ENCODE measurements around the gene CEP44.
"Not testable (repeated sequence)": the region's sequence is repeated elsewhere in the genome, so short reads cannot be mapped to it uniquely, and the experiment has no call there.

Gene CEP44, protein sequence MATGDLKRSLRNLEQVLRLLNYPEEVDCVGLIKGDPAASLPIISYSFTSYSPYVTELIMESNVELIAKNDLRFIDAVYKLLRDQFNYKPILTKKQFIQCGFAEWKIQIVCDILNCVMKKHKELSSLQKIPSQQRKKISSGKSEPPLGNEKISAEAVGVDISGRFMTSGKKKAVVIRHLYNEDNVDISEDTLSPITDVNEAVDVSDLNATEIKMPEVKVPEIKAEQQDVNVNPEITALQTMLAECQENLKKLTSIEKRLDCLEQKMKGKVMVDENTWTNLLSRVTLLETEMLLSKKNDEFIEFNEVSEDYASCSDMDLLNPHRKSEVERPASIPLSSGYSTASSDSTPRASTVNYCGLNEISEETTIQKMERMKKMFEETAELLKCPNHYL

DNA sequence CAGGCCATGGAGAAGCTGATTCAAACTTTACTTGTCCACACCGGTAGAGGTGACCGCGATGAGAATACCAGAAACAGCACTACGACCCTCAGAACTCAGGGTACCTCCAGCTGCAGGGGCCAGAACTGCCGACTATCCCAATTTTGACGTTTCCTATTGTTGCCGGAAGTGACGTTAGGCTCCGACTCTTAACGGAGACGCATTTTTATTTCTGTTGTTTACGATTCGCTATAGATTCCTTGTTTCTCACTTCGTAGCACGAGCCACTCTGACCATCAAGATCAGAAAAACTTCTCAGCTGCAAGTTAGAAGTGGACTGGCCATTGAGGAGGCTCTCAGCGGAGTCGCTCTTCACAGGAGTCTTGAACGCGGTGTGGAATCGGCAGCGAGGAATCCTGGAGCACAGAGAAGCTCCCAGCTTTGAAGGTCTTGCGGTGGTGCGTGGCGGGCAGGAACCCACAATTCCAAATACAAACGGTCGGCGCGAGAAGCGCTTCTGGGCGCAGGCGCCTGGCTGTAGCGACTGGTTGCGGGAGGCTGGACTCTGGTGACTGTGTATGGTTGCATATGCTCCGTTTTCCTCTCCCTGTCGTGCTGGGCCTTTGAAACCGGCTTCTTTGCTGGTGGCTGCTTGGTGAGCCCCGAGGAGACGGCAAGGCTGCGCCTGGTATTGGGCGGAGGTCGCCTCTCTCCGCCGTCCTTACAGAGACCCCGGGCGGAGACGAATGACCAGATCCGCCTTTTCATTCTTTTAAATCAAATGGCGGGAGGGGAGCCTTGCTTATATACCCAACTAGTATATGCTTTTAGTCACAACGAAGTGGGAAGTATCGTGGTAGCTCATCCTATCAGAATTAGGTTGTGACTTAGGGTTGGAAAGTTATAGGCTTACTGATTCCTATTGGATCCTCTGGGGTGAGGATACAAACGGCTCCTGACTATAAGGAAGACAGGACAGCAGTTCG is at the start of gene CEP44, which contains the start of gene FBXO8:
Gene CEP44, plus strand, starts transcription at position 405 of the 965 bp plus-strand sequence. CDS start 15,211 bp downstream, outside the sequence.
Gene FBXO8, minus strand, starts transcription at position 161 of the 965 bp plus-strand sequence. CDS start 20,575 bp downstream, outside the sequence.
- no peak for DNase-seq

DNA sequence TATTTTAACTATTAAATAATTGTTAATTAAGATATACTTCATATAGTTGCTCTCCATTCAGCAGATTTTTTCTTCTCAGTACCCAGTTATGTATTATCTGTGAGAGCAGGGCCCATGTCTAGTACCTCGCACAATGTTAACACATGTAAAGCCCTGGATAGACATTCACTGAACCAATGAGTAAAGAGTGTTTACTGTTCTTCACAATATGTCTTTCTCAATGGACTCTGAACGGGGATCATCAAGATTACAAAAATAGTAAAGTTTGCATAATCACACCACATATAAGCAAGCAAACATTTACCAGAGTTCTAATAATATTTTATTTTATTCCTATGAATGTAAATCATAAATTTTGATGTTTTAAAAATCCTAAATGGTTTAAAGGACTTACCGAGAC is 47.4 kb upstream of the CEP44 start:
- no peak for DNase-seq

DNA sequence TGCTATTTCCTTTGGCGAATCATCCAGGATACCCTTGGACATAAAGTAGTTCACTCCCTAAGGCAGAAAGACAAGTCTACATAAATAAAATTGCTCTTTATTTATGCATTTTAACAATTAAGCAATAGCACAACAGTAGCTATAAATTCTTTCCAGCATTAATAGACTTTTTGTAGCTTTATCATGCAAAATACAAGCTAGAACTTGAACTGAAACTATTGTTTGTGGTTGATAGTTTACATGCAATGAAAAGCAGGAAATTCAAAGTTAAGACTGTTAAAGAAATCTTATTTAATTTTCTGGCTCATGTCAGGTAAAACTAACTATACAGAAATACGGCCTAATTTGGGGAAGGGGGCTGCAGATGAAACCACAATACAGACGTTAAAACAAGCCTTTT is 42.5 kb upstream of the CEP44 start:
- no peak for DNase-seq

DNA sequence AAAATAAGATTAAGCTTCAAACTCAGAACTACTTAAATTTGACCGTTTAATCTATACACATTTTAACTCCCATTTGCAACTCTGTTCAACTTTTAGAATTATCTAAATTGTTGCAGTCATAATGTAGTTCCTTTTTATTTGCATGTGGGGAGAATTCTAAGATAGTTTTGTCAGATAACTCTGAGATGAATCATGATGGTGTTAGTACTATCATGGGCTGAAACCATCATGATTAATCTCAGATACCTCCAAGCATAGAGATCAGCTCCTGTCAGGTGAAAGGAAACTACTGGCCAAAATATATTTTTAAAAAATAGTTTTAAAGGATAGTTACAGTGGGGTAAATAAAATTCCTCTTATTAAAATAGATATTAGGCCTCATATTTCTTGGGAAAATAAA is 39.3 kb upstream of the CEP44 start:
- no peak for DNase-seq

DNA sequence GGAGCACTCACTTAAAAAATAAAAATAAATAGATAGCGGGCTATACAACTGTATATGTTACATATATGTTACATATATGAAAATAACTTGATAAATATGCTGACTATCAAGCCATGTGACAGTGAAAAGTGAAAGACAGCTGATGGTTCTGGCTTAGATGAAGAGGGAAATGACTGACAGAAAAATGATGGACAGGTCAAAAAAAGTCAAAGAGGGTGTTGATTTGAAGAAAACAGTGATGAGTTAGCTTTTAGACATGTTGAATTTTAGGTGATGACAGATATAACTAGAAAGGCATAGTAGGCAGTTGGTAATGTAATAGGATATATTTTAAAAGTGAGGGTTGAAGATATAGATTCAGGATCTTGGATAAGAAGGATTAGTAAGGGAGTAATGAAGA is 38.0 kb upstream of the CEP44 start:
- DNase-seq, result no peak

DNA sequence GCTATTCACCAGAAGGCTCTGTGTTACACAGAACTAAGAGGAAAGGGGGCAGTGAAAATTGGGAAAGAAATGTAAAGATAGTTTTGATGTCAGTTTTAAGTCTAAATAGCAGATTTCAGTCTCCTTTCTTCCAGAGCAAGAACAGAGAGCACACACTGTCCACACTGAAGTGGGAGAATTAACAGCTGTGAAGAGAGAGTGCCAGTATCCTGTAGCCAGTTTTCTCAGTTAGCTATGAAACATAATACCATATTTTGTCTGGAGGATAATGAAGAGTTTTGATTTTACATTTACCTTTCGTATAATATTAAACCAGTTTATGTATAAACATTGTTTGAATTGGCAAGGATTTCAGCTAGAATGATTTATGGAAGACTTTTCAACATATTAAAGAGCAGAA is 35.3 kb upstream of the CEP44 start:
- DNase-seq, result no peak

DNA sequence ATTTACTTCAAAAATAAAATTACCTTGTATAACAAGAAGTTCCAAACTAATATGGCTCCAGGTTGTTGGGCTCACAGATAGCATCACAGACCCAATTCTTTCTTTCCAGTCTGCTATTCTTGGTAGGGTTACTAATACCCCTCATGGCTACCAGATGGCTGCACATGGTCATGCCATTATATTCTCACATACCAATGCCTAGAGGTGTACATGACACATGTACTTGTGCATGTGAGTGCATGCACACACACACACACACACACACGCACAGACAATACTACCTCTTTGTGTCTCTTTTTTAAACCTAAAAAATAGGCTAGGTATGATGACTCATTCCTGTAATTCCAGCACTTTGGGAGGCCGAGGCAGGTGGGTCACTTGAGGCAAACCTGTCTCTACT is 31.3 kb upstream of the CEP44 start:
- no peak for DNase-seq

DNA sequence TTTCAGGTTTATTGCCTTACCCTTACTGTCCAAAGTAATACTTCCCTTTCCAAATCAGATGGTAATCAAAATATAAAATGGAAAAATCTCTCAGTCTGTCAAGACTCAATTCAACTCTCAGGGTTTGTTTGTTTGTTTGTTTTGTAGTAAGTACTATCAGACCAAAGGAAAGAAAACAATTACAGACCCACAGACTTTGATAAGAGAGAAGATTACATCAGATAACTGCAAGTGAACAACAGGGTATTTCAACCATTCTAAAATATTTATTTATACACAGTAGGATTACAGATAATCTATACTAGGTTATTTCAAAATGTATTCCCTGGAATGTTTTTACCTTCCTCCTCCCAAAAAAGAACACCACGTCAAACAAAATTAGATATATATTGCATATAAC is 29.1 kb upstream of the CEP44 start:
- no peak for DNase-seq

DNA sequence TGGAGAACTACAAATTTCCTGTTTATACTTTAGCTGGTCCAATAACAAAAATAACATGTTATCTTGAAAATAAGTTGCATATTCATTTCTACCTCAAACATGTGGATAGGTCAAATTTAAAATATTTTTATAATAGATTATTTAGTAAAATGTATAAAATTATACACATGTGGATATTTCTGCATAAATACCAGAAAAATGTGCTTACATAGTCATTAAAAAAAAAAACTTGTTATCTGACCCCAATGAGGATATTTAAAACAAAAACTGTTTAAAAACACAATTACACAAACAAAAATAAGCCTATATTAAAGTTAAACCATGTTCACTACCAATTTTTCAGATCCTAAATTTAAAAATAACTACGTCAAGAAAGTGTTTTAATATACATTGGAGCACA is 28.3 kb upstream of the CEP44 start:
- no peak for DNase-seq

DNA sequence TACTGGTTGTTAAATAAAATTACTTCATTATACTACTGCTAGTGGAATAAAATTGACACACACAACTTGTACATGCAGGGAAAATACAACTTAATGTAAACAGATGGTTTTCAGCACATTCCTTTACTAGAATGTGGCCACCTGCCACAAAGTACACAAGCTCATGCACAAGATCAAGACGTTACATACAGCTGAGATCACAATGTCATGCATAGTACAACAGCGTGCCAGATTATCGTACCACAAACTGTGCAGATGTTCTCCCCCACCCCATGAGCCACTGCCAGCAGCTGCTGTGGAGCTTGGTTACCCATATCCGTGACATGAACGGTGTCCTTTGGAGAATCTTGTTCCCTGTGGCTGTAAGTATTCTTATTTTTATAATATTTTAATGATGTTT is 27.9 kb upstream of the CEP44 start:
- no peak for DNase-seq

DNA sequence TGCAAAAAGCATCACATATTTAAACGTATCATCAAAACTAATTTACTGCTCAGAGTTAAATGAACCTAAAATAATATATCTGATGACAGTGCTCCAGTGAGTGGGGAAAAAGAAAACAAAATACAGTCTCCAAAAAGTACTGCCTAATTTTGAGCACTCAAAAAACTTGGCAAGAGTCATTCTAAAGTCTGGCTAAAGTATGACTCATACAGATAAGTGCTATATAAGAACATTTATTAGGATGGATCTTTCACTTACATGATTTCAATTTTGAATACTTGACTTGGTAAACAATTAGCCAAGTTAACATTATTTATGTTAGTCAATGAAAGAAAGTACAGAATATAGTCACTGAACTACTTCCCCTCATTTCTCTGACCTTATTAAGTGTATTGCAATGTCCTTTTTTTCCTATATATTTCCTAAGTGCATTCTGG is 27.4 kb upstream of the CEP44 start:
- DNase-seq, result no peak

DNA sequence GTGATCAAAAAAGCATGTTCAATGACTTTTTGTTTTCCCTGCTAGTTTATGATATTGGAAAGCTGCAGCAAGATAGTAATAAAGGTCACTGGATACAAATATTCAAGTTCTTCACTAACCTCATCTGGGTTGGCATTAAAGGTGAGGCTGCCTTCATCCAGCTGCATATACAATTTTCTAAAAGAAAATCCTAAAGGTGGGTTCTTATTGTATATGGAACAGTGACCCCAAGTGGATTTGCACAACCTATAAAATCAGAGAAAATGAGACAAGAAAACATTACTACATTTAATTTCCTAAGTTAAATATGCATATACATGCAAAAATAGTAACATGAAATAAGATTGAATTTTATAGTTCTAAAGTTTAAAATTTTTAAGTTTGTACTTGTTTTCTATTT is 24.1 kb upstream of the CEP44 start:
- peak; percentile 74 for DNase-seq

DNA sequence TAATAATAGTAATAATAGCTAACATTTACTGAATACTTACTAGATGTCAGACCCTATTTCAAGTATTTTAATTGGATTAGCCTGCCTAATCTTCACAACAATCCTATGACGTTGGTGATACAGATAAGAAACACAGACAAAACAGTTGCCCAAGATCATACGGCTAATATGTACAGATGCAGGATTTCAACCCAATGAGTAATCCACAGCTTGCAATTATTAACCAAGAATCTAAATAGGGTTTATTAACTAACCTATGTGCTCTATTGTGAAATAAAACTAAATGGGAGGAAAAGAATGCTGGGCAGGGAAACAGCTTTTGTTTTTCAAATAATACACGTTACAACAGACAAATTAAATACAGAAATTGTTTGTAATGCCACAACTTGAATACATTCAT is 23.6 kb upstream of the CEP44 start:
- no peak for DNase-seq

DNA sequence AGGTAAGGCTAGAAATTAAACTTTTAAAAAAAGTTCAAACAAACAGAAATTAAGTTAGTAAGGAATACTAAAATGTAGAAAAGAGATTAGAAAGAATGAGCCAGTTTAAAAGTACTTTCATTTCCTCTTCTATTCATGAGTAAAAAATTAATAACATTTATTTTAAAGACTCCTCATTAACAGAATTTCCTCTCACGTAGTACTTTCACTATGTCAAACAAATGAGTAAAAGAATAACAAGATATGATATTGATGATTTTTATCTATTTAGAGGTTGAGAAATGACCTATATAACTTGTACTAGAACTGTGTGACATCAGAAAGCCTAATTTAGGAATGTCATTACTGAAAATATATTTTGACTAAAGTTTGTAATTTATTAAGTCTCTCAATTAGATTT is 22.3 kb upstream of the CEP44 start:
- DNase-seq, result not testable (repeated sequence)

DNA sequence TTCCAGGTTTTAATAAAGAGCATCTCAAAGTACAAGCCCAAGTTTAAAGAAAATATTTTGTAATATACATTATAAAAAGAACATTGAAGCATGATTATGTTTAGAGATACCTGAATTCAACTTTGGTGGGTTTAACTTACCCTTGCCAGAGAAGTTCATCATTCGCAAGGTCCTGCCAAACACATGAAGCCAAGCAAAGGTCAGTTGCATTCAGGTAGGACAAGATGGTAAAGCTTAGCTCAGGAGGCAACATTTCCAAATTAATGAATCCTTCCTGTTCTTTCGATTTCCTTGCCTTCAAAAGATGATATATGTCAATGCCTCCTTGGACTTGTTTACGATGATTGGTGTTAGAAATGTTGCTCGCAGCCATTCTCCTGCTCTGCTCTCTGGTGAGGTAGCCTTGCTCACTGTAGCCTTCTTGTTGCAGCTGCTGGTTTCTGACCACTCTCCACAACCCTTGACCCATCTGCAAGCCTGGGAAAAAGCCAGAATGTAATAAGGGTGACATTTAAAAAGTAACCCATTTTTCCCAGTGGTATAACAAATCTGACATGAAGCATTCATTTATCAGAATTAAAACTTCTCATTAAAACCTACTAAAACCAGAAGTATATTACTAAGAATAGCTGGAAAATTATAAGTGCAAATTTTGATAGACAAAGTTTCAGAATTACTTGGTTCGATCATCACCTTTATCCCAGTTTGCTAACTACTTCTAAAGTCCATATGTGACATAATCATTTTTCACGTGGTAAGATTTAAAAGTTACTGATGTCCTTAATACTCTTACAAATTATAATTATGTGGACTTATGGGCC is 20.9 kb upstream of the CEP44 start:
- no peak for DNase-seq

DNA sequence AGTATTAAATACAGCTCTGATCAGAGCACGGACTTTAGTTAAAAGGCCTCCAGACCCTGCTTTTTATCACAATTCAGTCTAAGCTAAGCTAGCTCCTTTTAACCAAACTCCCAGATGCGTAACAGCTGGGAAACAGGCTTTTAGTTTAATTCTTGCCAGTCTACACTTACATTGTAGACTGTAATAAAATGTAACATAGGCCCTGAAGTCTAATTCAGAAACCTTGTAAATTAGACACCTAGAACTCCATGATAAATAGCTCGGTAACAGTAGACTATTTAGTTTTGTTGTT is 20.3 kb upstream of the CEP44 start:
- no peak for DNase-seq

DNA sequence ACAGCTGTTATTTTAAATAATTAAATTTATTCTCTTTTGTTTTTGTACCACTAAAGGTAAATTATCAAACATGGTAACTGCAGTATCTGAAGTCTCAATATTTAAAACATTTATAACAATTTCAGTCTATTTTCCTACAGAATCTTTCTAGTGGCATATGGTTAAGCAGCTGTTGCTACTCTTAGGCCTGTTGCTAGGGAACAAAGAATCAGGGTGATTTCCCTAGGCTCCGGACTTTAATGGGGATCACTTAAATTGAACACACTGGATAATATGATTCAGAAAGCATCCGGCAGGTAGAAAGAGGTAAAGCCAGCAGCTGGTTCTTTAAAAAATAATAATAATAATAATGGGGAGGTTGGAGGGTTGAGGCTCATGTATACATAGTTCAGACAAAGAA is 17.8 kb upstream of the CEP44 start:
- peak; percentile 75 for DNase-seq

DNA sequence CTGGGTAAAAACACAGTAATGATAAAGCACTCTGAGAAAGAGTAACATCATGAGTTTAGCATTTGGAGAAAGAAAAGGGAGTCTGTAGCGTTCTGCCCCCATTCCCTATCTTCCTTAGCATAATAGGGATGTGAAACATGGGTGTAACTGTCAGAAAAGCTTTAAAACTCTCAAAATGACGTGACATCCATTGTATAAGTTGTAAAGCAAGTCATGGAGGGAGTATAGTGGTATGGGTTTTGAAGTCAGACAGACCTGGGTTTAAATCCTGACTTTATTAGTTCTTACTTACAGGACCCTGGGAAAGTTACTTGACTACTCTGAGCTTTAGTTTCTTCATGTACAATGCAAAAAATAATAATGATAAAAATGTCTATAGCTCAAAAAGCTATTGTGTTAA is 17.3 kb upstream of the CEP44 start:
- DNase-seq, result no peak

DNA sequence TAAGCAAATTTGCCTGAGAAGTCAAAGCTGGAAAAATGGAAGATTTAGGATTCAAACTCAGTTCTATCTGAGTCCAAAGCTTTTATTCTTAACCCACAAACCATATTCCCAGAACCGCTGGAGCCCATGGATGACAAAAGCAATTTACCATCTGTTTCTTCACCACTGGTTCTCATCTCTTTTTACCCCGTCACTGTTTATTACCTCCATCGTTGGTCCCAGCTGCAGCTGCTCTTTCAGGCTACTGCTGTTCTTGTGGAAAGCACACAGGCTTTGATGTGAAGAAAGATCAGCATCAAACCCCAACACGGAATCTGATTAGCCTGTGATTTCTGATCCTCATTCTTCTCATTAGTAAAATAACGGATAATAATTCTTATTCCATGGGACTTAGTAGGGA is 9.8 kb upstream of the CEP44 start:
- peak; percentile 72 for DNase-seq

DNA sequence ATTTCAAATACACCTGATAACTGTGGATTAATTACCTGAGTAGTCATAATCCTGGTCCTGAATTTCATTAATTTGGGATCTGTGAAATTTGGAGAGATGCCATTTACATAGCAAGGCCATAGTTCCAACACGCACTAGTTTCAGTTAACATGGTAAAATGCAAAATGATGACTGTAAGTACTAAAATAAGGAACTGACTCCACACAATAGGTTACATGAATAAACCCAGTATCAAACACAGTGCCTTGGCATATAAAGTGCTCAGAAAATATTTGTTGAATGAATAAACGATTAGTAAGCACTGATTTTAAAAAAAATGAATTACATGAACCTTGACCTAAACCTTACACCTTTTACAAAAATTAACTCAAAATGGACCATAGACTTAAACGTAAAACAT is 9.3 kb upstream of the CEP44 start:
- no peak for DNase-seq

DNA sequence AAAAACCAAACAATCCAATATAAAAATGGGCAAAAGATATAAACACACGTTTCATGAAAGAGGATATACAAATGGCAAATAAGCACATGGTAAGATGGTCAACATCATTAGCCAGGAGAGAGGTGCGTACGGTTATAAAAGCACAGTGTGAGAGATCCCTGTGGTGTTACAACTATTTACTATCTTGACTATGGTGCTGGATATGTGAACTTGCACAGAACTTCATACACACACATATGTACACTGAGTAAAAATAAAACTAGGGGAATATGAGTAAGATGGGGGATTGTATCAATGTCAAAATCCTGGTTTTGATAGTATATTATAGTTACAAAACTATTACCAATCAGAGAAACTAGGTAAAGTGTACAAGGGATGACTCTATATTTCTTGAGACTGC is 8.6 kb upstream of the CEP44 start:
- peak; percentile 78 for DNase-seq

DNA sequence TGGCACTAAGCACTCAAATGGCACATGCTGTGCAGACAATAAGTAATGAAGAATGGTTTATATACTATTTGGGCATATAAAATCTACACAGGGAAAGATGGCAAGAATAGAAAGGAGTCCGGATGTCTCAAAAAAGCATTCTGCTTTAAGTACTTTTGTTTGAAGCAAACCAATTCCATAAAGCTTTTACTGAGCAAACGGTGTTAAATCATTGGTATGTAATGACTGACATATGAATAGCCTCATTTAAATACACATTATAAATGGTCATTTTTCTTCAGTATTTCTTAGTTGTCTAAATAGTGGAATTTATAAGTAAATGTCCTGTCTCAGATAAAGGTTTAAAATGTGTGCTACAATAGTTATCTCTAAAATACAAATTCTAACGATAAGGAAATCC is 6.3 kb upstream of the CEP44 start:
- DNase-seq, result no peak

DNA sequence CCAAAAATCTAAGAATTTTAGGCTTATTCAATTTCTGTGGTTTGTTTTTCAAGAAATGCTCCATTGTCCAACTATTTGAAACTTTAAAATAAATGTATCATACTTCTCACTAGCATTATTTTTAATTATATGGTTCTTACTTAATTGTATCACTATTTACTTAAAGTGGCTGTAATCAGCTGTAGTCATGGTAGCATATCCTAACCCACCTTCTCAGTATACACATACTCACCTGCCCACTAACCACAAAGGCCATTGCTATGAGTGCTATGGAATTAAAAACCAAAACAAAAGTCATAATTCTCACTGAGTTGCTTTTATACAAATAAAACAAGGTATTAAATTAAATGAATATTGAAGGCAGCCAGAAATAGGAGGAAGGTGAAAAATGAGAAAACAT is 5.2 kb upstream of the CEP44 start:
- peak; percentile 63 for DNase-seq

Measured in NCI-H748 treated with DMSO at 0.1 percent for 48 hours (cell line).